GM18519 (cell line): ENCODE results near the gene AFDN.

Experiments used
- ATAC-seq: cut with Tn5 transposase; IDR thresholded peaks from one replicate; pipeline ENCODE4 v1.9.1; 2021; ENCODE audit warnings: mild to moderate bottlenecking, moderate library complexity; ENCODE audit not compliant: unreplicated experiment, low FRiP score

AFDN gene

GRCh38 chr6:167817016-167817415, 9.7 kb upstream of the AFDN start:
- no peak for ATAC-seq

- ATAC-seq = no peak
Measured at GRCh38 chr6:167817729-167818128, 9.0 kb upstream of the AFDN start.

GRCh38 chr6:167819576-167819975, 7.1 kb upstream of the AFDN start:
- ATAC-seq = no peak

- ATAC-seq = no peak
Measured at GRCh38 chr6:167820681-167821080, 6.0 kb upstream of the AFDN start.

- ATAC-seq = no peak
Measured at GRCh38 chr6:167824591-167825331, 1.9 kb upstream of the AFDN start.

- no peak for ATAC-seq
Measured at GRCh38 chr6:167825332-167826229, 1.1 kb upstream of the AFDN start.

GRCh38 chr6:167826230-167826895, 348 bp upstream of the AFDN start:
- peak; percentile 59 for ATAC-seq

- no peak for ATAC-seq
Measured at GRCh38 chr6:167827583-167828324, 1.0 kb downstream of the AFDN start.

- ATAC-seq = no peak
Measured at GRCh38 chr6:167828325-167828956, 1.7 kb downstream of the AFDN start.

- ATAC-seq = no peak
Measured at GRCh38 chr6:167829513-167829912, 2.8 kb downstream of the AFDN start.

- ATAC-seq = no peak
Measured at GRCh38 chr6:167831281-167831828, 4.6 kb downstream of the AFDN start.

- ATAC-seq = no peak
Measured at GRCh38 chr6:167832497-167833395, 6.0 kb downstream of the AFDN start.

GRCh38 chr6:167833396-167833763, 6.7 kb downstream of the AFDN start:
- no peak for ATAC-seq

GRCh38 chr6:167835260-167835659, 8.5 kb downstream of the AFDN start:
- ATAC-seq = no peak

GRCh38 chr6:167836721-167837120, 10.0 kb downstream of the AFDN start:
- ATAC-seq = no peak

- no peak for ATAC-seq
Measured at GRCh38 chr6:167838207-167838748, 11.6 kb downstream of the AFDN start.

- ATAC-seq = no peak
Measured at GRCh38 chr6:167839343-167839742, 12.6 kb downstream of the AFDN start.

GRCh38 chr6:167839755-167840154, 13.0 kb downstream of the AFDN start:
- no peak for ATAC-seq

- no peak for ATAC-seq
Measured at GRCh38 chr6:167840160-167840525, 13.4 kb downstream of the AFDN start.
